ENCODE measurements around the gene SH2D2A. TPM values are rescaled to one million over a fixed set of nuclear protein-coding genes. Genes with fewer than 3 reads are reported as not detected.

The SH2D2A gene
- total and polyA plus RNA-seq, 2 of the 4 experiments (the other 2 are of a cell fraction): not detected

- Histone ChIP-seq H3K4me2 (ENCODE audit: low read depth, low read length) (no peak overlapping the region), H3K27me3 (ENCODE audit: control insufficient read depth, insufficient read depth, low read length) (peaks cover 36% of the 10 kb centered on the region; the same call in 1 of the 2 replicates), H3K18ac (ENCODE audit: low read depth, low read length) (no peak overlapping the region), H4K5ac (ENCODE audit: low read depth, low read length) (no peak overlapping the region), H3K4me1 (ENCODE audit: control insufficient read depth, insufficient read depth, low read length) (peaks cover 5% of the 10 kb centered on the region; the same call in 1 of the 2 replicates), H3K79me1 (ENCODE audit: low read depth in 1 of 2, low read length in 2 of 2) (no peaks in the 10 kb centered on the region), H3K4me3 (ENCODE audit: insufficient read depth, low read depth, low read length) (no peak overlapping the region), H4K91ac (ENCODE audit: insufficient read depth, low read depth, low read length) (no peak overlapping the region), H3K9me3 (ENCODE audit: control insufficient read depth, insufficient read depth, low read length) (no peaks in the 10 kb centered on the region), H2BK20ac (ENCODE audit: low read depth, low read length) (no peak overlapping the region), H2BK15ac (ENCODE audit: low read depth, low read length) (no peak overlapping the region), H3K23ac (ENCODE audit: low read depth, low read length) (no peak overlapping the region), H2AK9ac (replicated peaks; ENCODE audit: low read depth, low read length, poor library complexity) (no peak overlapping the region), H2AK5ac (ENCODE audit: low read depth, low read length) (no peak overlapping the region), H2AFZ (replicated peaks; ENCODE audit: low read length, poor library complexity) (no peak overlapping the region), H3K27ac (ENCODE audit: insufficient read depth, low read length) (no peak overlapping the region), H2BK5ac (ENCODE audit: low read depth, low read length, poor library complexity, severe bottlenecking) (no peak overlapping the region), H4K8ac (ENCODE audit: low read depth in 2 of 2, low read length in 2 of 2) (no peak overlapping the region), H3K36me3 (ENCODE audit: control insufficient read depth, insufficient read depth, low read length) (no peaks in the 10 kb centered on the region), H3K9ac (ENCODE audit: low read depth, low read length) (no peak overlapping the region), H3K14ac (replicated peaks; ENCODE audit: low read depth, low read length) (no peak overlapping the region), H3K4ac (ENCODE audit: low read depth, low read length) (no peak overlapping the region), H4K20me1 (ENCODE audit: insufficient read depth, low read length) (peaks cover 11% of the 10 kb centered on the region; the same call in 1 of the 2 replicates), H3K56ac (ENCODE audit: extremely low read depth, insufficient read depth, low read length) (no peak overlapping the region), H3K9me1 (ENCODE audit: insufficient read depth, low read length) (peaks cover 6% of the 10 kb centered on the region; the same call in 1 of the 2 replicates), H2BK120ac (ENCODE audit: low read depth, low read length) (no peak overlapping the region)
- no TSS peak for BruUV-seq (replicated peaks)
- no peak for DNase-seq
- intact Hi-C loops (cut with micrococcal nuclease) (no loop called here), dilution Hi-C loops (cut with HindIII; ENCODE audit: low sequenced_read_pairs, unreplicated experiment) (no loop called here), in situ Hi-C loops (cut with MboI; ENCODE audit: low sequenced_read_pairs) (no loop called here)
- ATAC-seq (ENCODE audit: low read depth): no peak
- 92% methylated on average over 9 of the region's 16 CpGs; no CpG with 5 or more reads in 1 of the 2 experiments for WGBS, 2 experiments (ENCODE audit: extremely low coverage in 2 of 2, insufficient read length in 1 of 2)
- ChIA-PET CTCF (no interaction called here), POLR2A (ENCODE audit: unreplicated experiment) (no interaction called here)
- TF ChIP-seq RFX5 (IDR thresholded peaks at IDR 0.05; ENCODE audit: low read depth, low read length) (no peak), BHLHE40 (IDR thresholded peaks at IDR 0.05; ENCODE audit: low read depth, low read length) (no peak), USF2 (IDR thresholded peaks at IDR 0.05; ENCODE audit: low read depth, low read length) (no peak), NFE2L2 (IDR thresholded peaks at IDR 0.05; ENCODE audit: low read depth, low read length) (no peak), MAFK (IDR thresholded peaks at IDR 0.05; ENCODE audit: low read depth, low read length) (no peak), CTCF (conservative IDR thresholded peaks at IDR 0.05; ENCODE audit: low read depth, low read length) (no peak), RAD21 (IDR thresholded peaks at IDR 0.05; ENCODE audit: low read length) (no peak), POLR2A (IDR thresholded peaks at IDR 0.05; ENCODE audit: low read depth, low read length) (no peak), CEBPB (IDR thresholded peaks at IDR 0.05; ENCODE audit: low read depth, low read length) (no peak), FOS (IDR thresholded peaks at IDR 0.05; ENCODE audit: low read depth, low read length) (no peak), MXI1 (IDR thresholded peaks at IDR 0.05; ENCODE audit: borderline replicate concordance, low read depth, low read length) (no peak), RCOR1 (IDR thresholded peaks at IDR 0.05; ENCODE audit: insufficient replicate concordance, low read length) (no peak), MAZ (IDR thresholded peaks at IDR 0.05; ENCODE audit: borderline replicate concordance, low read depth, low read length) (no peak), SMC3 (IDR thresholded peaks at IDR 0.05; ENCODE audit: low read depth, low read length) (no peak)
- TF ChIP-seq, protein P1, sequence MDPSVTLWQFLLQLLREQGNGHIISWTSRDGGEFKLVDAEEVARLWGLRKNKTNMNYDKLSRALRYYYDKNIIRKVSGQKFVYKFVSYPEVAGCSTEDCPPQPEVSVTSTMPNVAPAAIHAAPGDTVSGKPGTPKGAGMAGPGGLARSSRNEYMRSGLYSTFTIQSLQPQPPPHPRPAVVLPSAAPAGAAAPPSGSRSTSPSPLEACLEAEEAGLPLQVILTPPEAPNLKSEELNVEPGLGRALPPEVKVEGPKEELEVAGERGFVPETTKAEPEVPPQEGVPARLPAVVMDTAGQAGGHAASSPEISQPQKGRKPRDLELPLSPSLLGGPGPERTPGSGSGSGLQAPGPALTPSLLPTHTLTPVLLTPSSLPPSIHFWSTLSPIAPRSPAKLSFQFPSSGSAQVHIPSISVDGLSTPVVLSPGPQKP (IDR thresholded peaks at IDR 0.05; ENCODE audit: borderline replicate concordance, low read depth, low read length): no peak
These were observed 8.2 kb downstream of the SH2D2A start for GRCh38 chr1:156808186-156809030.
